Hepatocyte (in vitro differentiated cells): ENCODE measurements around the gene HRC.

Source experiments
- EZH2 ChIP-seq: fragments of 200-600 bp; sonication (generic); IDR thresholded peaks from 2 replicates; pipeline ENCODE4 v1.6.1; 2016; ENCODE audit warnings: antibody characterized with exemption, mild to moderate bottlenecking, borderline replicate concordance
- TF ChIP-seq, protein P1 (sequence below): fragments of 200-600 bp; sonication (generic); IDR thresholded peaks from 2 replicates; pipeline ENCODE4 v1.5.1; 2016; ENCODE audit warnings: antibody characterized with exemption, mild to moderate bottlenecking; ENCODE audit not compliant: poor library complexity

GRCh38 chr19:49142866-49143335, 12.3 kb downstream of the HRC start:
- TF ChIP-seq, protein P1, sequence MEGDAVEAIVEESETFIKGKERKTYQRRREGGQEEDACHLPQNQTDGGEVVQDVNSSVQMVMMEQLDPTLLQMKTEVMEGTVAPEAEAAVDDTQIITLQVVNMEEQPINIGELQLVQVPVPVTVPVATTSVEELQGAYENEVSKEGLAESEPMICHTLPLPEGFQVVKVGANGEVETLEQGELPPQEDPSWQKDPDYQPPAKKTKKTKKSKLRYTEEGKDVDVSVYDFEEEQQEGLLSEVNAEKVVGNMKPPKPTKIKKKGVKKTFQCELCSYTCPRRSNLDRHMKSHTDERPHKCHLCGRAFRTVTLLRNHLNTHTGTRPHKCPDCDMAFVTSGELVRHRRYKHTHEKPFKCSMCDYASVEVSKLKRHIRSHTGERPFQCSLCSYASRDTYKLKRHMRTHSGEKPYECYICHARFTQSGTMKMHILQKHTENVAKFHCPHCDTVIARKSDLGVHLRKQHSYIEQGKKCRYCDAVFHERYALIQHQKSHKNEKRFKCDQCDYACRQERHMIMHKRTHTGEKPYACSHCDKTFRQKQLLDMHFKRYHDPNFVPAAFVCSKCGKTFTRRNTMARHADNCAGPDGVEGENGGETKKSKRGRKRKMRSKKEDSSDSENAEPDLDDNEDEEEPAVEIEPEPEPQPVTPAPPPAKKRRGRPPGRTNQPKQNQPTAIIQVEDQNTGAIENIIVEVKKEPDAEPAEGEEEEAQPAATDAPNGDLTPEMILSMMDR = no peak
- no peak for TF ChIP-seq EZH2
